Measurements from ENCODE around the gene ATP10D.

Gene ATP10D

DNA sequence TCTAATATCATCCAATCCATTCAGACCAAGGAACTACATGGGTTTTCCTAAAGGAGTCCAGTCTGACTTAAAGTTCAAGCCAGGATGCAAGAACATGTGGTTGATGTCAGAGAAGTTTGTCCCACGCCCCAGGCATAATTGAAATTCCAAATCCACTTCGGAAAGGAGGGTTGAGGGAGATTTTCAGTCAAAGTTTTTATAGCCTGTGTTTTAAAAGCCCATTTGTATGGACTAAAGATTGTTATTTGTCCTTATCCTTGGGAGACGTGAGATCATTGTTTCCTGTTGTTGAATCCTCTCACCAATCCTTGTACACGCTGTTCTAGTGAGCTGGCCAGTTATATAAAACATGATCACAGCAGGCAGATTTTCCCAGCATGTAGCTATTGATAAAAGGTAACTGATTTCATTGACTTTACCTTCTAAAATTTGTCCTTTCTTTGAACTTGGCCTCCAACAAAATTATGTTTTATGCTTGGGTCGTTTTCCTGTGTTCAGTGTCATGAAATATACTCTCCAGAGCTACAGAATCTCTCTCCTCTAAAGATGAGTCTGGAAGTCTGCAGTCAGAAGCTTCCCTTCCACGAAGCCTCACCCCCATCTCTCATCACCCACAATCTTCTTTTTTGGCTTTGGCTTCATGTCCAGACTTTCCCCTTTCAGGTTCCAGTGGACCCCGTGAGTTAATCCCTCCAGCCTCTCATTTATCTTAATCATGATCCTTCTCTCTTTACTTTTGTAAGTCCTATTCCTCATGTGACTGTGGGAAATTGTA is 92.9 kb downstream of the ATP10D start:
- no peaks in the 10 kb centered on the region for H3K27me3 ChIP-seq (ENCODE audit: insufficient read depth, low read length)
- peak overlapping the region; percentile 36 for H3K27ac ChIP-seq (ENCODE audit: low read depth, low read length)
- no peak overlapping the region for H3K4me3 ChIP-seq (ENCODE audit: low read depth, low read length)
- no peaks in the 10 kb centered on the region for H3K4me1 ChIP-seq (ENCODE audit: control insufficient read depth, insufficient read depth, low read length, unreplicated experiment)
- H2AFZ ChIP-seq (ENCODE audit: low read length, unreplicated experiment) = no peak overlapping the region
- H3K36me3 ChIP-seq (ENCODE audit: insufficient read depth, low read length) = peaks cover 21% of the 10 kb centered on the region; the same call in 1 of the 2 replicates
- no peaks in the 10 kb centered on the region for H3K79me2 ChIP-seq (ENCODE audit: control insufficient read depth, insufficient read depth, low read length, unreplicated experiment)

DNA sequence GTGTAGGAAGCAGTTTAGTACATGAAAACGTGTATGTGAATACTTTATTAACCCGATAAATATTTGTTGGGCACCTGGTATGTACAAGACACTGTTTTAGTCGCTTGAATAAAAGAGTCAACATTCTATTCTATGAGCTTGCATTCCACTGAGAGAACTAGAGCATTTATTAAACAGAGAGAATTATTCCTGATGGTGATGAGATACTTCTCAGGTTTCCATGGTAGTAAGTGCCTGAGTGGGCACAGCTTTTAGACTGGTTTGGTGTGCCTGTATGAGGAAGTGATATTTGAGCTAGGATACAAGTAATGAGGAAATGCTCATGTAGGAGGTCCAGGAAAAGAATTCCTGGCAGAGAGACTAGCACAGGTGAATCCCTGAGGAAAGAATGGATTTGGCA is 94.2 kb downstream of the ATP10D start:
- no peak overlapping the region for H3K4me3 ChIP-seq (ENCODE audit: low read depth, low read length)
- no peaks in the 10 kb centered on the region for H3K4me1 ChIP-seq (ENCODE audit: control insufficient read depth, insufficient read depth, low read length, unreplicated experiment)
- no peaks in the 10 kb centered on the region for H3K27me3 ChIP-seq (ENCODE audit: insufficient read depth, low read length)
- peaks cover 16% of the 10 kb centered on the region; the same call in 1 of the 2 replicates for H3K36me3 ChIP-seq (ENCODE audit: insufficient read depth, low read length)
- no peak overlapping the region for H3K27ac ChIP-seq (ENCODE audit: low read depth, low read length)
- H2AFZ ChIP-seq (ENCODE audit: low read length, unreplicated experiment) = no peak overlapping the region
- H3K79me2 ChIP-seq (ENCODE audit: control insufficient read depth, insufficient read depth, low read length, unreplicated experiment) = no peaks in the 10 kb centered on the region

DNA sequence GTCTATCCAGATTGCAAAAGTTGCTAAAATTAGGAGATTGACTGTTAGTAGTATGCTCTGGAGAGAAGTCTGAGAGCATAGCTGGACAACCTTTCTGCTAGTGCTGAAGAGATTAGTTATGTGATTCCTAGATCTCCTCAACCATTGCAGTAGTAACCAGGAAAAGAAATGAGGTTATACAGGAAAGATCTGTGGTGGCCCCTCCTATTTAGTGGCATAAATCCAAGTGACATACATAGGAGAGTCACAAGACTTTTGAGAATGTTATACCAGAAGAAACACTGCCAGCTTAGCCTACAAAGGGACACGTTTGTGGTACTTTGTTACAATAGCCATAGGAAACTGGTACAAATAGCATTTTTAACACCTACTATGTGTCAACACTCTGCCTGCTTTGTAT is 105.2 kb downstream of the ATP10D start:
- Histone ChIP-seq H3K36me3 (ENCODE audit: insufficient read depth, low read length) (peaks cover 57% of the 10 kb centered on the region), H3K4me1 (ENCODE audit: control insufficient read depth, insufficient read depth, low read length, unreplicated experiment) (no peaks in the 10 kb centered on the region), H3K27ac (ENCODE audit: low read depth, low read length) (no peak overlapping the region), H3K27me3 (ENCODE audit: insufficient read depth, low read length) (no peaks in the 10 kb centered on the region), H3K79me2 (ENCODE audit: control insufficient read depth, insufficient read depth, low read length, unreplicated experiment) (no peaks in the 10 kb centered on the region), H3K4me3 (ENCODE audit: low read depth, low read length) (no peak overlapping the region), H2AFZ (ENCODE audit: low read length, unreplicated experiment) (no peak overlapping the region)

GRCh38 chr4:47597696-47598095 is 112.6 kb downstream of the ATP10D start:
- Histone ChIP-seq H3K36me3 (ENCODE audit: insufficient read depth, low read length) (no peaks in the 10 kb centered on the region), H3K4me3 (ENCODE audit: low read depth, low read length) (no peak overlapping the region), H3K79me2 (ENCODE audit: control insufficient read depth, insufficient read depth, low read length, unreplicated experiment) (no peaks in the 10 kb centered on the region), H3K27me3 (ENCODE audit: insufficient read depth, low read length) (no peaks in the 10 kb centered on the region), H3K27ac (ENCODE audit: low read depth, low read length) (no peak overlapping the region), H3K4me1 (ENCODE audit: control insufficient read depth, insufficient read depth, low read length, unreplicated experiment) (peaks cover 8% of the 10 kb centered on the region), H2AFZ (ENCODE audit: low read length, unreplicated experiment) (no peak overlapping the region)

GRCh38 chr4:47598320-47598719 is 113.2 kb downstream of the ATP10D start:
- no peaks in the 10 kb centered on the region for H3K79me2 ChIP-seq (ENCODE audit: control insufficient read depth, insufficient read depth, low read length, unreplicated experiment)
- H2AFZ ChIP-seq (ENCODE audit: low read length, unreplicated experiment) = no peak overlapping the region
- H3K4me3 ChIP-seq (ENCODE audit: low read depth, low read length) = no peak overlapping the region
- H3K27ac ChIP-seq (ENCODE audit: low read depth, low read length) = no peak overlapping the region
- no peaks in the 10 kb centered on the region for H3K36me3 ChIP-seq (ENCODE audit: insufficient read depth, low read length)
- peaks cover 8% of the 10 kb centered on the region for H3K4me1 ChIP-seq (ENCODE audit: control insufficient read depth, insufficient read depth, low read length, unreplicated experiment)
- H3K27me3 ChIP-seq (ENCODE audit: insufficient read depth, low read length) = no peaks in the 10 kb centered on the region

- H2AFZ ChIP-seq (ENCODE audit: low read length, unreplicated experiment) = no peak overlapping the region
- H3K4me3 ChIP-seq (ENCODE audit: low read depth, low read length) = no peak overlapping the region
- H3K27me3 ChIP-seq (ENCODE audit: insufficient read depth, low read length) = no peaks in the 10 kb centered on the region
- H3K79me2 ChIP-seq (ENCODE audit: control insufficient read depth, insufficient read depth, low read length, unreplicated experiment) = no peaks in the 10 kb centered on the region
- H3K4me1 ChIP-seq (ENCODE audit: control insufficient read depth, insufficient read depth, low read length, unreplicated experiment) = peaks cover 8% of the 10 kb centered on the region
- no peaks in the 10 kb centered on the region for H3K36me3 ChIP-seq (ENCODE audit: insufficient read depth, low read length)
- H3K27ac ChIP-seq (ENCODE audit: low read depth, low read length) = no peak overlapping the region
These were observed 113.8 kb downstream of the ATP10D start for GRCh38 chr4:47598896-47599295.

GRCh38 chr4:47606482-47606881 is 121.4 kb downstream of the ATP10D start:
- Histone ChIP-seq H3K27ac (ENCODE audit: low read depth, low read length) (no peak overlapping the region), H2AFZ (ENCODE audit: low read length, unreplicated experiment) (no peak overlapping the region), H3K36me3 (ENCODE audit: insufficient read depth, low read length) (no peaks in the 10 kb centered on the region), H3K79me2 (ENCODE audit: control insufficient read depth, insufficient read depth, low read length, unreplicated experiment) (no peaks in the 10 kb centered on the region), H3K4me3 (ENCODE audit: low read depth, low read length) (no peak overlapping the region), H3K27me3 (ENCODE audit: insufficient read depth, low read length) (no peaks in the 10 kb centered on the region), H3K4me1 (ENCODE audit: control insufficient read depth, insufficient read depth, low read length, unreplicated experiment) (no peaks in the 10 kb centered on the region)

GRCh38 chr4:47612116-47613023 is 127.3 kb downstream of the ATP10D start:
- H3K79me2 ChIP-seq (ENCODE audit: control insufficient read depth, insufficient read depth, low read length, unreplicated experiment) = no peaks in the 10 kb centered on the region

DNA sequence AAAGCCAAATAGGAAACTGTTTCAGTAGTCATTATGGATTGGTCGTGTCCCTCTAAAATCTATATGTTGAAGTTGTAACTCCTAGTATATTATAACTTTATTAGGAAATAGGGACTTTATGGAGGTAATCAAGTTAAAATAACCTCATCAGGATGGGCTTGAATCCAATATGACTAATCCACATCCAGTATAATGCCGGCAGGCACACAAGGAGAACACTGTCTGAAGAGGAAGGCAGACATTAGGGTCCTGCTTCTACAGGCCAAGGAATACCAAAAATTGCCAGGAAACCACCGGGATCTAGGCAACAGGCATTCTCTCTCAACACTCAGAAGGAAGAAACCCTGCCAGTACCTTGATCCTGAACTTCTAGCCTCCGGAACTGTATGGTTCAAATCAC is 130.3 kb downstream of the ATP10D start:
- no peak overlapping the region for H3K4me3 ChIP-seq (ENCODE audit: low read depth, low read length)
- no peaks in the 10 kb centered on the region for H3K36me3 ChIP-seq (ENCODE audit: insufficient read depth, low read length)

More at GRCh38 chr4:47612116-47613023, 127.3 kb downstream of the ATP10D start:
- Histone ChIP-seq H3K36me3 (ENCODE audit: insufficient read depth, low read length) (no peaks in the 10 kb centered on the region), H3K27ac (ENCODE audit: low read depth, low read length) (no peak overlapping the region), H3K4me1 (ENCODE audit: control insufficient read depth, insufficient read depth, low read length, unreplicated experiment) (peaks cover 12% of the 10 kb centered on the region), H3K27me3 (ENCODE audit: insufficient read depth, low read length) (no peaks in the 10 kb centered on the region), H3K4me3 (ENCODE audit: low read depth, low read length) (no peak overlapping the region), H2AFZ (ENCODE audit: low read length, unreplicated experiment) (no peak overlapping the region)

DNA sequence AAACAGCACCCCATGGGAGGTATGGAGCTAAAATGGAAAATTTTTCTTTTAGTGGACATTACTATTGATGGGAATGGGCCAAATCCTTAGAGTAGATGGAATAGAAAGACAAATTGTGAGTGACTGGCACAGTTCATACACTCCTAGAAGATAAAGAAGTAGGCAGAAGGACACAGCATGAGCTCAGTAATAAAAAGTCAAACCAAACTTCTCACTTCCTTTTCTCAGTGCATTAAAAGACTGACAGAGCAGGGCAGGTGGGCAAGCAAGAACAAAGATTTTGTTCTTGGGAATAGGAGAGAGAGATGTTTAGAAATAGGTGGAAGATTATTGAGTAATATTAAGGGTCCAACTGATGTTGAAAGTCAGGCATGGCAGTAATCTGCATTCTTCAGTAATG is 132.5 kb downstream of the ATP10D start:
- Histone ChIP-seq H3K4me3 (ENCODE audit: low read depth, low read length) (no peak overlapping the region), H3K27ac (ENCODE audit: low read depth, low read length) (no peak overlapping the region), H3K36me3 (ENCODE audit: insufficient read depth, low read length) (no peaks in the 10 kb centered on the region), H3K27me3 (ENCODE audit: insufficient read depth, low read length) (no peaks in the 10 kb centered on the region), H2AFZ (ENCODE audit: low read length, unreplicated experiment) (no peak overlapping the region), H3K4me1 (ENCODE audit: control insufficient read depth, insufficient read depth, low read length, unreplicated experiment) (peaks cover 6% of the 10 kb centered on the region), H3K79me2 (ENCODE audit: control insufficient read depth, insufficient read depth, low read length, unreplicated experiment) (no peaks in the 10 kb centered on the region)

More for the DNA sequence above, 130.3 kb downstream of the ATP10D start:
- H3K27ac ChIP-seq (ENCODE audit: low read depth, low read length) = no peak overlapping the region
- H2AFZ ChIP-seq (ENCODE audit: low read length, unreplicated experiment) = no peak overlapping the region
- no peaks in the 10 kb centered on the region for H3K79me2 ChIP-seq (ENCODE audit: control insufficient read depth, insufficient read depth, low read length, unreplicated experiment)
- H3K27me3 ChIP-seq (ENCODE audit: insufficient read depth, low read length) = no peaks in the 10 kb centered on the region
- peaks cover 12% of the 10 kb centered on the region for H3K4me1 ChIP-seq (ENCODE audit: control insufficient read depth, insufficient read depth, low read length, unreplicated experiment)
